H1 (cell line): ENCODE measurements around the gene OR2D2.

Experiments
- POLR2A ChIP-seq, 2 experiments: IDR thresholded peaks; 1 replicate in 1 of 2; 2 replicates in 1 of 2; pipeline ENCODE4 v1.6.1; 2011; ENCODE audit warnings: low read depth in 2 of 2, low read length in 2 of 2, mild to moderate bottlenecking in 2 of 2; ENCODE audit errors: control extremely low read depth in 1 of 2
- TF ChIP-seq, protein P1 (sequence below), 3 experiments: IDR thresholded peaks; 1 replicate in 2 of 3; 2 replicates in 1 of 3; pipeline versions ENCODE4 v1.5.1 to v1.6.1; 2011; ENCODE audit warnings: low read length in 3 of 3, mild to moderate bottlenecking in 3 of 3, inconsistent platforms in 2 of 3, low read depth in 1 of 3, moderate library complexity in 1 of 3; ENCODE audit not compliant: insufficient read depth in 1 of 3; ENCODE audit errors: control extremely low read depth in 1 of 3

DNA sequence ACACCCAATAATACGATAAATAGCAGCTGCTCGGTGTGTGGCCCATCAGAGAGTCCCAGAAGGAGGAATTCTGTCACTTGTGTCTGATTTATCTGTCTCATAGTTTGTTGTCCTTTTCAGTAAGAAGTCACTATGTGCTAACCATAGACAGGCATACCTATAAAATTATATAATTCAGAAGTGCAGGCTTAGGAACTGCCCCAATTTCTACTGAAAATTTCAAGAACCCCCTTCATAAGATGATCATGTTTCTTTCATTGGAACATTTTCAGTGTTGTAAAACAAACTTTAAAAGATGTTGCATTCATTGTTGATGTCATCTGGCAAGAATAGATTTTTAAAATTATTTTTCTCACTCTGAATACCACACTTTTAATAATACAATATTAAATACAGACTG lies at the start of gene OR2D2:
- TF ChIP-seq, protein P1, sequence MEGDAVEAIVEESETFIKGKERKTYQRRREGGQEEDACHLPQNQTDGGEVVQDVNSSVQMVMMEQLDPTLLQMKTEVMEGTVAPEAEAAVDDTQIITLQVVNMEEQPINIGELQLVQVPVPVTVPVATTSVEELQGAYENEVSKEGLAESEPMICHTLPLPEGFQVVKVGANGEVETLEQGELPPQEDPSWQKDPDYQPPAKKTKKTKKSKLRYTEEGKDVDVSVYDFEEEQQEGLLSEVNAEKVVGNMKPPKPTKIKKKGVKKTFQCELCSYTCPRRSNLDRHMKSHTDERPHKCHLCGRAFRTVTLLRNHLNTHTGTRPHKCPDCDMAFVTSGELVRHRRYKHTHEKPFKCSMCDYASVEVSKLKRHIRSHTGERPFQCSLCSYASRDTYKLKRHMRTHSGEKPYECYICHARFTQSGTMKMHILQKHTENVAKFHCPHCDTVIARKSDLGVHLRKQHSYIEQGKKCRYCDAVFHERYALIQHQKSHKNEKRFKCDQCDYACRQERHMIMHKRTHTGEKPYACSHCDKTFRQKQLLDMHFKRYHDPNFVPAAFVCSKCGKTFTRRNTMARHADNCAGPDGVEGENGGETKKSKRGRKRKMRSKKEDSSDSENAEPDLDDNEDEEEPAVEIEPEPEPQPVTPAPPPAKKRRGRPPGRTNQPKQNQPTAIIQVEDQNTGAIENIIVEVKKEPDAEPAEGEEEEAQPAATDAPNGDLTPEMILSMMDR (IDR thresholded peaks at IDR 0.05; ENCODE audit: control extremely low read depth in 1 of 3, insufficient read depth in 1 of 3, low read depth in 1 of 3, low read length in 3 of 3), result no peak
- no peak for TF ChIP-seq POLR2A (IDR thresholded peaks at IDR 0.05; ENCODE audit: control extremely low read depth in 1 of 2, low read depth in 2 of 2, low read length in 2 of 2)
